HG03066 (cell line): ENCODE measurements around the gene LRRC19.

Experiments used
- ATAC-seq: cut with Tn5 transposase; IDR thresholded peaks from one replicate; pipeline ENCODE4 v1.9.1; 2021; ENCODE audit warnings: low read depth; ENCODE audit not compliant: unreplicated experiment

The LRRC19 gene

GRCh38 chr9:26956860-26957233 is 48.6 kb downstream of the LRRC19 start:
- ATAC-seq, result no peak

GRCh38 chr9:26955921-26956859 is 49.3 kb downstream of the LRRC19 start, which contains the start of gene IFT74:
Gene IFT74 (plus strand): TSS chr9:26956412. CDS start chr9:26961968, 5,556 bp downstream.
- ATAC-seq, result peak; percentile 98

- no peak for ATAC-seq
These were observed 50.1 kb downstream of the LRRC19 start for GRCh38 chr9:26955222-26955903.

GRCh38 chr9:26954050-26954508 is 51.4 kb downstream of the LRRC19 start:
- no peak for ATAC-seq

GRCh38 chr9:26951794-26952193 is 53.7 kb downstream of the LRRC19 start:
- ATAC-seq, result no peak

- no peak for ATAC-seq
These were observed 55.0 kb downstream of the LRRC19 start for GRCh38 chr9:26950521-26950920.

GRCh38 chr9:26949637-26950069 is 55.8 kb downstream of the LRRC19 start:
- no peak for ATAC-seq

GRCh38 chr9:26947736-26948135 is 57.7 kb downstream of the LRRC19 start:
- ATAC-seq, result no peak

- ATAC-seq, result peak; percentile 98
These were observed 58.4 kb downstream of the LRRC19 start, which contains the start of gene PLAA for GRCh38 chr9:26946753-26947727. Gene PLAA (minus strand): TSS chr9:26947242. CDS start chr9:26947045, 197 bp downstream.

GRCh38 chr9:26945591-26945990 is 59.9 kb downstream of the LRRC19 start:
- no peak for ATAC-seq
